ENCODE results near the gene DPP8. TPM values are rescaled to one million over a fixed set of nuclear protein-coding genes. Genes with fewer than 3 reads are reported as not detected.

The DPP8 gene
- total RNA-seq, 1 experiment from 2014 or later, result 22.9 TPM

DNA sequence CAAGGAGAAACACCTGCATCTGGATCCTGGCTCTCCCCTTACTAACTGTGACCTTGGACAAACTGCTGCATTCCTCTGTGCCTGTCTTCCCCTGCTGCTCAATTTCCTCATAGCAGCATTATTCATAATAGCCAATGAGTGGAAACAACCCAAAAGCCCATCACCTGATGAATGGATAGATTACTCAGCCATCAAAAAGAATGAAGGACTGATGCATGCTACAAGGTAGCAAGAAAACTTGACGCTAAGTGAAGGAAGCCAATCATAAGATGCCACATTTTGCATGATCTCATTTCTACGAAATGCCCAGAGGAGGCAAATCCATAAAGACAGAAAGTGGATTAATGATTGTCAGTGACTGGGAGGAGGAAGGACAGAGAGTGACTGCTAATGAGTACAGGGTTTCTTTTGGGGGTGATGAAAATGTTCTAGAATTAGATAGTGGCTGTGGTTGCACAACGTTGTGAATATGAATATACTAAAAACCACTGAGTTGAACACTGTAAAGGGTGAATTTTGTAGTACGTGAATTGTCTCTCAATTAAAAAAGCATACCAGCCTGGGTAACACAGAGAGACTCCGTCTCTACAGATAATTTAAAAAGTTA is 105.9 kb downstream of the DPP8 start:
- H3K4me1 Mint-ChIP-seq (ENCODE audit: low read depth, unreplicated experiment), result peaks cover 12% of the 10 kb centered on the region
- Histone ChIP-seq H3K4me3 (ENCODE audit: low read depth, low read length) (no peak overlapping the region), H3K9me3 (no peaks in the 10 kb centered on the region), H3K4me1 (peaks cover 25% of the 10 kb centered on the region), H3K27me3 (replicated peaks; ENCODE audit: control insufficient read depth, insufficient read depth, low read length) (no peaks in the 10 kb centered on the region), H3K36me3 (ENCODE audit: control insufficient read depth, insufficient read depth, low read length) (no peaks in the 10 kb centered on the region)
- no peak overlapping the region for H3K27ac Mint-ChIP-seq (ENCODE audit: unreplicated experiment)
- BruUV-seq (replicated peaks), result no TSS peak
- ChIA-PET CTCF (interaction anchor here (1.3 kb wide), 1 partner anchor 10 kb away, joined by 3 read pairs; no protein-coding TSS in a partner anchor), POLR2A (no interaction called here)
- no peaks in the 10 kb centered on the region for H3K27me3 Mint-ChIP-seq (ENCODE audit: insufficient read depth, unreplicated experiment)
- intact Hi-C loops (cut with micrococcal nuclease; ENCODE audit: unreplicated experiment), result no loop called here
- no peak overlapping the region for H3K4me3 Mint-ChIP-seq (ENCODE audit: unreplicated experiment)
- H3K9me3 Mint-ChIP-seq (ENCODE audit: unreplicated experiment), result no peaks in the 10 kb centered on the region
- TF ChIP-seq, protein P1, sequence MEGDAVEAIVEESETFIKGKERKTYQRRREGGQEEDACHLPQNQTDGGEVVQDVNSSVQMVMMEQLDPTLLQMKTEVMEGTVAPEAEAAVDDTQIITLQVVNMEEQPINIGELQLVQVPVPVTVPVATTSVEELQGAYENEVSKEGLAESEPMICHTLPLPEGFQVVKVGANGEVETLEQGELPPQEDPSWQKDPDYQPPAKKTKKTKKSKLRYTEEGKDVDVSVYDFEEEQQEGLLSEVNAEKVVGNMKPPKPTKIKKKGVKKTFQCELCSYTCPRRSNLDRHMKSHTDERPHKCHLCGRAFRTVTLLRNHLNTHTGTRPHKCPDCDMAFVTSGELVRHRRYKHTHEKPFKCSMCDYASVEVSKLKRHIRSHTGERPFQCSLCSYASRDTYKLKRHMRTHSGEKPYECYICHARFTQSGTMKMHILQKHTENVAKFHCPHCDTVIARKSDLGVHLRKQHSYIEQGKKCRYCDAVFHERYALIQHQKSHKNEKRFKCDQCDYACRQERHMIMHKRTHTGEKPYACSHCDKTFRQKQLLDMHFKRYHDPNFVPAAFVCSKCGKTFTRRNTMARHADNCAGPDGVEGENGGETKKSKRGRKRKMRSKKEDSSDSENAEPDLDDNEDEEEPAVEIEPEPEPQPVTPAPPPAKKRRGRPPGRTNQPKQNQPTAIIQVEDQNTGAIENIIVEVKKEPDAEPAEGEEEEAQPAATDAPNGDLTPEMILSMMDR (IDR thresholded peaks at IDR 0.05; ENCODE audit: insufficient read depth in 1 of 2, low read depth in 1 of 2, low read length in 1 of 2, severe bottlenecking in 1 of 2, unreplicated experiment in 1 of 2), result no peak
- no peaks in the 10 kb centered on the region for H3K36me3 Mint-ChIP-seq (ENCODE audit: insufficient read depth, unreplicated experiment)
- DNase-seq, result no peak

DNA sequence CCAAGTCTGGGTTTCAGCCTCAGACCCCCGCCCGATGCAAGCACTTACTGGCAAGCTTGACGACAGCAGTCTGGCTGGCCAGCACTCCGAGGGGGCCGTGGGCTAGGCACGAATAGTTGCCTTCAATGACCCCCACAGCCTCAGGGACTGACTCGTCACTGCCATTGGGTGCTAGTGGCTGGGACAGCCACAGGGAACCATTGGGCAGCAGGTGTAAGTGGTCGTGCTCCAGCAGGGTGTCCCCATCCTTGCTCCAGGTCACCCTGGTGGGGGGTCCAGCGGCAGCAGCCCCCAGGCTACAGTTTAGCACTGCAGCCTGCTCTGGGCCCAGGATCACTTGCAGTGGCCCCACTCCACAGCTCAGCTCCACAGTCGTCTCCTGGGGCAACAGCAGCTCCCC is 106.5 kb downstream of the DPP8 start:
- no peaks in the 10 kb centered on the region for H3K36me3 ChIP-seq (ENCODE audit: control insufficient read depth, insufficient read depth, low read length)
- no peaks in the 10 kb centered on the region for H3K27me3 Mint-ChIP-seq (ENCODE audit: insufficient read depth, unreplicated experiment)
- H3K9me3 Mint-ChIP-seq (ENCODE audit: unreplicated experiment), result no peaks in the 10 kb centered on the region
- H3K4me3 ChIP-seq (ENCODE audit: low read depth, low read length), result no peak overlapping the region
- TF ChIP-seq, protein P1 (IDR thresholded peaks at IDR 0.05; ENCODE audit: insufficient read depth in 1 of 2, low read depth in 1 of 2, low read length in 1 of 2, severe bottlenecking in 1 of 2, unreplicated experiment in 1 of 2), result no peak
- H3K9me3 ChIP-seq, result no peaks in the 10 kb centered on the region
- H3K4me1 ChIP-seq, result peaks cover 25% of the 10 kb centered on the region
- H3K27me3 ChIP-seq (replicated peaks; ENCODE audit: control insufficient read depth, insufficient read depth, low read length), result no peaks in the 10 kb centered on the region
- BruUV-seq (replicated peaks), result no TSS peak
- H3K36me3 Mint-ChIP-seq (ENCODE audit: insufficient read depth, unreplicated experiment), result no peaks in the 10 kb centered on the region
- ChIA-PET CTCF (no interaction called here), POLR2A (no interaction called here)
- no peak overlapping the region for H3K27ac Mint-ChIP-seq (ENCODE audit: unreplicated experiment)
- DNase-seq, result no peak
- no peak overlapping the region for H3K4me3 Mint-ChIP-seq (ENCODE audit: unreplicated experiment)
- peaks cover 12% of the 10 kb centered on the region for H3K4me1 Mint-ChIP-seq (ENCODE audit: low read depth, unreplicated experiment)
- intact Hi-C loops (cut with micrococcal nuclease; ENCODE audit: unreplicated experiment), result no loop called here

DNA sequence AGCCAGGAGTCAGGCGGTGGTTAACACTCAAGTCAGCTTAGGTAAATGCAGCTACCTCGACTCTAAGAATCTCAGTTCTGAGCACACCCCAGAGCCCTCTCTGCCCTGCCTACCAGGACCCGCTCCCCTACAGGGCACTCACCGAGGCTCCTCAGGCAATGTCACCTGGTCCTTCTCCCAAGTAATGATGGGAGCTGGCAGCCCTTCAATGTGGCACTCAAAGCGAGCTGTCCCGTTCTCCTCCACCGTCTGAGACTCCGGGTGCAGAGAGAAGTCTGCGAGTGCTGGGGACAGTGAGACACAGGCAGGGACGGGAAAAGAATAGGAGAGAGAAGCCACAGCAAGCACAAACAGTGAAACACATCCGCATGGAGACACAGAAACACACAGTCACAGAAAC is 107.5 kb downstream of the DPP8 start:
- Histone ChIP-seq H3K27me3 (replicated peaks; ENCODE audit: control insufficient read depth, insufficient read depth, low read length) (no peaks in the 10 kb centered on the region), H3K36me3 (ENCODE audit: control insufficient read depth, insufficient read depth, low read length) (no peaks in the 10 kb centered on the region), H3K9me3 (no peaks in the 10 kb centered on the region), H3K4me1 (peaks cover 17% of the 10 kb centered on the region), H3K4me3 (ENCODE audit: low read depth, low read length) (no peak overlapping the region)
- H3K4me3 Mint-ChIP-seq (ENCODE audit: unreplicated experiment), result no peak overlapping the region
- ChIA-PET CTCF (no interaction called here), POLR2A (no interaction called here)
- peaks cover 12% of the 10 kb centered on the region for H3K4me1 Mint-ChIP-seq (ENCODE audit: low read depth, unreplicated experiment)
- intact Hi-C loops (cut with micrococcal nuclease; ENCODE audit: unreplicated experiment), result no loop called here
- H3K36me3 Mint-ChIP-seq (ENCODE audit: insufficient read depth, unreplicated experiment), result no peaks in the 10 kb centered on the region
- no peak for DNase-seq
- H3K9me3 Mint-ChIP-seq (ENCODE audit: unreplicated experiment), result no peaks in the 10 kb centered on the region
- no peak overlapping the region for H3K27ac Mint-ChIP-seq (ENCODE audit: unreplicated experiment)
- H3K27me3 Mint-ChIP-seq (ENCODE audit: insufficient read depth, unreplicated experiment), result no peaks in the 10 kb centered on the region
- TF ChIP-seq, protein P1 (IDR thresholded peaks at IDR 0.05; ENCODE audit: insufficient read depth in 1 of 2, low read depth in 1 of 2, low read length in 1 of 2, severe bottlenecking in 1 of 2, unreplicated experiment in 1 of 2), result no peak
- BruUV-seq (replicated peaks), result no TSS peak
